Keratinocyte (primary cell): ENCODE results near the gene ATF3. TPM values are rescaled to one million over a fixed set of nuclear protein-coding genes. Genes with fewer than 3 reads are reported as not detected.

ENCODE experiments used
- DNase-seq: peaks from one replicate; pipeline ENCODE4 v3.0.0-alpha.2; 2011; ENCODE audit warnings: low read depth, missing footprints, low spot score
- FAIRE-seq: peaks from 2 replicates; lab custom pipeline; 2011; peaks lifted over from hg19 to GRCh38; lab: Jason Lieb, UNC
- H2AFZ ChIP-seq: 2 replicates; pipeline ENCODE4 v1.6.0; 2012; ENCODE audit warnings: low read length, control low read depth, inconsistent platforms; ENCODE audit not compliant: control insufficient read depth
- H3K27ac ChIP-seq: 2 replicates; pipeline ENCODE4 v1.5.1; 2011; ENCODE audit warnings: low read length; ENCODE audit not compliant: control insufficient read depth, insufficient read depth
- H3K27me3 ChIP-seq: 3 replicates; pipeline ENCODE4 v1.6.0; 2011; ENCODE audit warnings: low read length; ENCODE audit not compliant: control insufficient read depth, insufficient read depth; ENCODE audit errors: extremely low read depth
- H3K36me3 ChIP-seq, 2 experiments: 2 replicates in 1 of 2; 3 replicates in 1 of 2; pipeline ENCODE4 v1.5.1; 2011; ENCODE audit warnings: low read length in 2 of 2, mild to moderate bottlenecking in 1 of 2; ENCODE audit not compliant: control insufficient read depth in 2 of 2, insufficient read depth in 2 of 2; ENCODE audit errors: extremely low read depth in 1 of 2
- H3K4me1 ChIP-seq: 3 replicates; pipeline ENCODE4 v1.5.1; 2011; ENCODE audit warnings: low read length; ENCODE audit not compliant: control insufficient read depth, insufficient read depth; ENCODE audit errors: extremely low read depth
- H3K4me2 ChIP-seq: 3 replicates; pipeline ENCODE4 v1.6.0; 2011; ENCODE audit warnings: low read depth, low read length; ENCODE audit not compliant: control insufficient read depth, insufficient read depth; ENCODE audit errors: extremely low read depth
- H3K4me3 ChIP-seq, 3 experiments: fragments of 200-600 bp in 1 of 3; sonication (generic) in 1 of 3; 2 replicates in 2 of 3; 3 replicates in 1 of 3; pipeline ENCODE4 v1.5.1; 2011 to 2016; ENCODE audit warnings: low read length in 3 of 3, mild to moderate bottlenecking in 3 of 3, control low read depth in 2 of 3, inconsistent platforms in 1 of 3, low read depth in 1 of 3, mixed read lengths in 1 of 3, mixed run types in 1 of 3, moderate library complexity in 1 of 3; ENCODE audit not compliant: control insufficient read depth in 2 of 3, insufficient read depth in 2 of 3; ENCODE audit errors: extremely low read depth in 1 of 3
- H3K79me2 ChIP-seq: 2 replicates; pipeline ENCODE4 v1.6.0; 2012; ENCODE audit warnings: low read length; ENCODE audit not compliant: control insufficient read depth, insufficient read depth
- H3K9ac ChIP-seq: 3 replicates; pipeline ENCODE4 v1.6.0; 2011; ENCODE audit warnings: low read length; ENCODE audit not compliant: control insufficient read depth, insufficient read depth; ENCODE audit errors: extremely low read depth
- H3K9me1 ChIP-seq: 3 replicates; pipeline ENCODE4 v1.6.0; 2011; ENCODE audit warnings: low read length; ENCODE audit not compliant: control insufficient read depth, insufficient read depth; ENCODE audit errors: extremely low read depth
- H3K9me3 ChIP-seq: 2 replicates; pipeline ENCODE4 v1.5.1; 2012; ENCODE audit warnings: low read depth, low read length; ENCODE audit not compliant: control insufficient read depth
- H4K20me1 ChIP-seq: 3 replicates; pipeline ENCODE4 v1.6.0; 2011; ENCODE audit warnings: low read length; ENCODE audit not compliant: control insufficient read depth, insufficient read depth; ENCODE audit errors: extremely low read depth
- EZH2 ChIP-seq: IDR thresholded peaks from one replicate; pipeline ENCODE4 v1.6.1; 2012; ENCODE audit warnings: inconsistent platforms, mild to moderate bottlenecking, low read length, moderate library complexity
- dilution Hi-C: fragments of 300-500 bp; cut with MboI; formaldehyde crosslinking; loops from one replicate; pipeline ENCODE4 v1.7.0; 2020; ENCODE audit warnings: low sequenced_read_pairs; ENCODE audit not compliant: extremely low pct_ligation_motif_present
- polyA plus RNA-seq, 5 experiments: library from polyadenylated mRNA; depleted of rRNA in 3 of 5; stranded (reverse) in 3 of 5; stranded (forward) in 1 of 5; unstranded in 1 of 5; fragments of >200 nt; gene quantifications; 1 replicate in 1 of 5; 2 replicates in 3 of 5; 3 replicates in 1 of 5; pipeline versions ENCODE4 v1.2.1 to v1.2.3, GENCODE V29; 2011 to 2012; ENCODE audit warnings: missing spikeins in 2 of 5, low read depth in 1 of 5, low replicate concordance in 1 of 5
- TF ChIP-seq, protein P1 (sequence below), 3 experiments: IDR thresholded peaks in 1 of 3; conservative IDR thresholded peaks in 1 of 3; optimal IDR thresholded peaks in 1 of 3; 2 replicates in 2 of 3; 3 replicates in 1 of 3; pipeline versions ENCODE3 to v1.5.1; 2011; ENCODE audit warnings: low read length in 3 of 3, mild to moderate bottlenecking in 3 of 3, moderate library complexity in 2 of 3, control low read depth in 1 of 3, inconsistent platforms in 1 of 3; ENCODE audit not compliant: insufficient read depth in 2 of 3; ENCODE audit errors: extremely low read depth in 1 of 3

The ATF3 gene
- polyA plus RNA-seq, 1 donor (not counting 4 experiments of a cell fraction or from before 2014, with no cell fraction given) = 45.1 TPM

DNA sequence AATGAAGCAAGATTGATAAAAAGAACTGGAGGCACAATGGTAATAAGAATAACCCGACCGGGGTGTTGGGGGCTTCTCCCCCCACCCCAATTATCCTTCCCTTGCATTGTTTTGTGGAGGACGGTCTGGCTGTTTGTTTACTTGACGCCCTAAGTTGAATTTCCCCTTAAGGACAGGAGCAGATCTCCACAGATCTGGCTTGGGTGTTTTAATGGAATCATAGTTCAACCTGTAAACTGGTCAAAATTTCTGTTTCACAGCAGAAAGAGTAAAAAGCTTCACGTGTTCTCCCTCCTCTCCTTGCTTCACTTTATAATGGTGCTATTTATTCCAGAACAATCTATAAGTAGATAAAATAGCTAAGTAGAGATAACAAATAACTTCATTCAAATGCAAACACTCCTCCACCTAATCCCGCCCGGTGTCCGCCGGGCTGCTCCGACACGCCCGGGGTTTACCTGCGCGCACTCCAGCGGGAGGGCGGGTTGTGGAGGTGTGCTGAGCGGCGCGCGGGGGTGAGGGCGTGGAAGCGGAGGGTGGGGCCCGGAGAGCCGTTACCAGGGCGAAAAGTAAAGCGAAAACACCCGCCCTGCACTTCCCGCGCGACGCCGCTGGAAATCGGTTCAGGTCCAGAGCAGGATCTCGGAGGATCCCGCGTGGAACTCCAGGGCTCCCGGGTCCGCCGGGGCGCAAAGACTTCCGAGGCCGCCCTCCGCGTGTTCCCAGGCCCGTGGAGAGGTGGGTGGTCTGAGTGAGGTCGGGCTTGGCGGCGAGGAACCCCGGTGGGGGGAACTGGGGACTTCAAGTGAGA, 2.0 kb upstream of the ATF3 start:
- Histone ChIP-seq H3K9me1 (no peaks in the 10 kb centered on the region), H3K9me3 (no peaks in the 10 kb centered on the region), H4K20me1 (peaks cover 5% of the 10 kb centered on the region), H3K4me1 (peaks cover 28% of the 10 kb centered on the region), H2AFZ (no peak overlapping the region), H3K79me2 (no peaks in the 10 kb centered on the region), H3K36me3 (no peaks in the 10 kb centered on the region), H3K4me2 (peak overlapping the region; percentile 87), H3K27me3 (peaks cover 16% of the 10 kb centered on the region), H3K27ac (peak overlapping the region; percentile 80), H3K9ac (peak overlapping the region; percentile 93), H3K4me3 (peak overlapping the region; percentile 49 to 79 (median 70))
- FAIRE-seq = no peak
- dilution Hi-C loops = no loop called here
- no peak for DNase-seq
- no peak for TF ChIP-seq EZH2
- TF ChIP-seq, protein P1, sequence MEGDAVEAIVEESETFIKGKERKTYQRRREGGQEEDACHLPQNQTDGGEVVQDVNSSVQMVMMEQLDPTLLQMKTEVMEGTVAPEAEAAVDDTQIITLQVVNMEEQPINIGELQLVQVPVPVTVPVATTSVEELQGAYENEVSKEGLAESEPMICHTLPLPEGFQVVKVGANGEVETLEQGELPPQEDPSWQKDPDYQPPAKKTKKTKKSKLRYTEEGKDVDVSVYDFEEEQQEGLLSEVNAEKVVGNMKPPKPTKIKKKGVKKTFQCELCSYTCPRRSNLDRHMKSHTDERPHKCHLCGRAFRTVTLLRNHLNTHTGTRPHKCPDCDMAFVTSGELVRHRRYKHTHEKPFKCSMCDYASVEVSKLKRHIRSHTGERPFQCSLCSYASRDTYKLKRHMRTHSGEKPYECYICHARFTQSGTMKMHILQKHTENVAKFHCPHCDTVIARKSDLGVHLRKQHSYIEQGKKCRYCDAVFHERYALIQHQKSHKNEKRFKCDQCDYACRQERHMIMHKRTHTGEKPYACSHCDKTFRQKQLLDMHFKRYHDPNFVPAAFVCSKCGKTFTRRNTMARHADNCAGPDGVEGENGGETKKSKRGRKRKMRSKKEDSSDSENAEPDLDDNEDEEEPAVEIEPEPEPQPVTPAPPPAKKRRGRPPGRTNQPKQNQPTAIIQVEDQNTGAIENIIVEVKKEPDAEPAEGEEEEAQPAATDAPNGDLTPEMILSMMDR (optimal IDR thresholded peaks at IDR 0.05 in 1 of 3, IDR thresholded peaks at IDR 0.05 in 1 of 3, conservative IDR thresholded peaks at IDR 0.05 in 1 of 3; ENCODE audit: extremely low read depth in 1 of 3, insufficient read depth in 2 of 3, low read length in 3 of 3) = no peak

GRCh38 chr1:212607206-212607912, 1.2 kb upstream of the ATF3 start:
- TF ChIP-seq EZH2 = no peak
- TF ChIP-seq, protein P1 (optimal IDR thresholded peaks at IDR 0.05 in 1 of 3, IDR thresholded peaks at IDR 0.05 in 1 of 3, conservative IDR thresholded peaks at IDR 0.05 in 1 of 3; ENCODE audit: extremely low read depth in 1 of 3, insufficient read depth in 2 of 3, low read length in 3 of 3) = no peak
- FAIRE-seq = no peak

More at GRCh38 chr1:212607206-212607912, 1.2 kb upstream of the ATF3 start:
- dilution Hi-C loops = no loop called here
- peak overlapping the region; percentile 87 for H3K4me2 ChIP-seq
- peak overlapping the region; percentile 93 for H3K9ac ChIP-seq
- H3K27me3 ChIP-seq = peaks cover 16% of the 10 kb centered on the region
- H3K4me3 ChIP-seq = peak overlapping the region; percentile 49 to 79 (median 70)
- H2AFZ ChIP-seq = no peak overlapping the region
- peaks cover 5% of the 10 kb centered on the region for H4K20me1 ChIP-seq
- peak overlapping the region; percentile 80 for H3K27ac ChIP-seq
- no peaks in the 10 kb centered on the region for H3K36me3 ChIP-seq
- no peaks in the 10 kb centered on the region for H3K9me3 ChIP-seq
- peaks cover 28% of the 10 kb centered on the region for H3K4me1 ChIP-seq
- H3K79me2 ChIP-seq = no peaks in the 10 kb centered on the region
- no peak for DNase-seq
- H3K9me1 ChIP-seq = no peaks in the 10 kb centered on the region
